ENCODE results near the gene MAGI1.

DNA sequence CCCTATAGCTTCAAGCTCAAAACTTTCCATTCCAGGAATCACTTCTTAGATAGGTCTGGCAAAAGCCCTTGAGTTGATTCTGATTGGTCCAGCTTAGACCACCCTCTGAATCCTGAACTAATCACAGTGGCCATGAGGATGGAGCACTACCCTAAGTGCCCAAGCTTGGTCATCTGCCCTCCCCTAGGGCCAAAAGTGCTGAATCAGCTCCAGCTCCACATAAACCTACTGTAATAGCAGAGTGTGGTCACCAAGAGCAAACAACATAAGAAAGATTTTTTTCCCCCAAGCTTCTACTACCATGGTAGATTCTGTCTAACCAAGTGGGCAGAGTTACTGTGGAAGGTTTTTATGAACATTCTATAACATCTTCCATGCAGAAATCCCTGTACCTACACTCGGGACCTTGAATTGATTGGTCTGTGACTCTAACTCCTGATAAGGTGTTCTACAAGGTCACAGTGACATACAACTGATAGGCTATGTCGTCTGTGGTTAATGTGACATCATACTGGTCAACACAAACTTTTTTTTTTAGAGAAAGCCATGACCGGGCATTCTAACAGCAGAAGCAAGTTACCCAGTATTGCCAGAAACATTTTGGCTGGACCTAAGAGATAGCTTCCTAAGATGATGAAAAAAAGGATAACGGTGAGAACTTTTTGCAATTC lies 320.9 kb downstream of the MAGI1 start:
- no peak for TF ChIP-seq POLR2A (IDR thresholded peaks at IDR 0.05)
- TF ChIP-seq, protein P1, sequence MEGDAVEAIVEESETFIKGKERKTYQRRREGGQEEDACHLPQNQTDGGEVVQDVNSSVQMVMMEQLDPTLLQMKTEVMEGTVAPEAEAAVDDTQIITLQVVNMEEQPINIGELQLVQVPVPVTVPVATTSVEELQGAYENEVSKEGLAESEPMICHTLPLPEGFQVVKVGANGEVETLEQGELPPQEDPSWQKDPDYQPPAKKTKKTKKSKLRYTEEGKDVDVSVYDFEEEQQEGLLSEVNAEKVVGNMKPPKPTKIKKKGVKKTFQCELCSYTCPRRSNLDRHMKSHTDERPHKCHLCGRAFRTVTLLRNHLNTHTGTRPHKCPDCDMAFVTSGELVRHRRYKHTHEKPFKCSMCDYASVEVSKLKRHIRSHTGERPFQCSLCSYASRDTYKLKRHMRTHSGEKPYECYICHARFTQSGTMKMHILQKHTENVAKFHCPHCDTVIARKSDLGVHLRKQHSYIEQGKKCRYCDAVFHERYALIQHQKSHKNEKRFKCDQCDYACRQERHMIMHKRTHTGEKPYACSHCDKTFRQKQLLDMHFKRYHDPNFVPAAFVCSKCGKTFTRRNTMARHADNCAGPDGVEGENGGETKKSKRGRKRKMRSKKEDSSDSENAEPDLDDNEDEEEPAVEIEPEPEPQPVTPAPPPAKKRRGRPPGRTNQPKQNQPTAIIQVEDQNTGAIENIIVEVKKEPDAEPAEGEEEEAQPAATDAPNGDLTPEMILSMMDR (IDR thresholded peaks at IDR 0.05) = no peak
